H1 (cell line): ENCODE data around the gene OSCP1. TPM values are rescaled to one million over a fixed set of nuclear protein-coding genes. Genes with fewer than 3 reads are reported as not detected.

ENCODE experiments used
- CTCF ChIA-PET: fragments of 300-600 bp; sonication (Branson Sonifier 250); formaldehyde crosslinking; loops from one replicate; lab custom pipeline; 2021; ENCODE audit not compliant: partially characterized antibody; lab: Charles Lee
- POLR2A ChIA-PET: fragments of 300-600 bp; sonication (Branson Sonifier 250); formaldehyde crosslinking; loops from one replicate; lab custom pipeline; 2021; ENCODE audit warnings: inconsistent platforms; ENCODE audit not compliant: partially characterized antibody; lab: Charles Lee
- DNase-seq, 2 experiments: peaks; one replicate each; pipeline versions ENCODE4 v3.0.0 to v3.0.0-alpha.2; 2010 to 2022; ENCODE audit warnings: low spot score in 2 of 2, low read depth in 1 of 2, mixed read lengths in 1 of 2
- FAIRE-seq: peaks from 2 replicates; lab custom pipeline; 2011; peaks lifted over from hg19 to GRCh38; lab: Jason Lieb, UNC
- H2AFZ ChIP-seq: 2 replicates; pipeline ENCODE4 v1.8.1; 2012; ENCODE audit warnings: low read length, inconsistent platforms
- H2AK5ac ChIP-seq: 2 replicates; pipeline ENCODE4 v1.6.1; 2013; ENCODE audit warnings: low read depth, low read length
- H2BK120ac ChIP-seq: replicated peaks from 2 replicates; pipeline ENCODE3; 2013; ENCODE audit warnings: low read depth, low read length, inconsistent platforms
- H2BK12ac ChIP-seq: 2 replicates; pipeline ENCODE4 v1.6.1; 2013; ENCODE audit warnings: low read depth, low read length
- H2BK15ac ChIP-seq: 2 replicates; pipeline ENCODE4 v1.6.1; 2013; ENCODE audit warnings: low read length
- H2BK20ac ChIP-seq: 2 replicates; pipeline ENCODE4 v1.6.1; 2013; ENCODE audit warnings: low read length
- H2BK5ac ChIP-seq: 2 replicates; pipeline ENCODE4 v1.6.1; 2013; ENCODE audit warnings: low read depth, low read length
- H3K14ac ChIP-seq: 2 replicates; pipeline ENCODE4 v1.6.1; 2013; ENCODE audit warnings: inconsistent platforms; ENCODE audit not compliant: insufficient read length
- H3K18ac ChIP-seq: 2 replicates; pipeline ENCODE4 v1.6.1; 2013; ENCODE audit warnings: low read length; ENCODE audit errors: extremely low read depth
- H3K23ac ChIP-seq: 2 replicates; pipeline ENCODE4 v1.6.1; 2013; ENCODE audit warnings: inconsistent platforms; ENCODE audit not compliant: insufficient read length
- H3K23me2 ChIP-seq: 2 replicates; pipeline ENCODE4 v1.6.1; 2013; ENCODE audit warnings: low read depth, low read length
- H3K27ac ChIP-seq: 2 replicates; pipeline ENCODE4 v1.6.1; 2011; ENCODE audit warnings: low read depth, low read length, inconsistent platforms
- H3K27me3 ChIP-seq, 4 experiments: replicated peaks in 1 of 4; 1 replicate in 1 of 4; 2 replicates in 3 of 4; pipeline versions ENCODE4 v1.6.1 to v1.8.1; 2011 to 2013; ENCODE audit warnings: low read length in 3 of 4, mild to moderate bottlenecking in 3 of 4, inconsistent platforms in 2 of 4, mixed read lengths in 2 of 4, moderate library complexity in 1 of 4; ENCODE audit not compliant: control insufficient read depth in 3 of 4, insufficient read depth in 3 of 4; ENCODE audit errors: extremely low read depth in 1 of 4
- H3K36me3 ChIP-seq, 4 experiments: 2 replicates each; pipeline versions ENCODE4 v1.6.1 to v1.8.1; 2011 to 2013; ENCODE audit warnings: mild to moderate bottlenecking in 4 of 4, low read length in 3 of 4, moderate library complexity in 2 of 4, control low read depth in 1 of 4, inconsistent platforms in 1 of 4; ENCODE audit not compliant: insufficient read depth in 4 of 4, control insufficient read depth in 2 of 4
- H3K4ac ChIP-seq: replicated peaks from 2 replicates; pipeline ENCODE3; 2013; ENCODE audit warnings: low read length, low read depth, mixed read lengths, inconsistent platforms; ENCODE audit not compliant: insufficient read length
- H3K4me1 ChIP-seq, 4 experiments: replicated peaks in 1 of 4; 1 replicate in 1 of 4; 2 replicates in 3 of 4; pipeline versions ENCODE4 v1.6.1 to v1.8.1; 2011 to 2013; ENCODE audit warnings: low read length in 3 of 4, inconsistent platforms in 2 of 4, mixed read lengths in 1 of 4; ENCODE audit not compliant: insufficient read depth in 4 of 4, control insufficient read depth in 3 of 4
- H3K4me2 ChIP-seq, 2 experiments: 2 replicates each; pipeline versions ENCODE4 v1.6.1 to v1.8.1; 2011 to 2013; ENCODE audit warnings: low read depth in 2 of 2, low read length in 2 of 2, control low read depth in 1 of 2, inconsistent platforms in 1 of 2, mild to moderate bottlenecking in 1 of 2; ENCODE audit not compliant: insufficient read depth in 1 of 2
- H3K4me3 ChIP-seq, 4 experiments: fragments of 200-600, 300-600 bp in 1 of 4; sonication (generic), shearing (Covaris generic), sonication (Bioruptor Twin) in 1 of 4; 2 replicates each; pipeline versions ENCODE4 v1.5.1 to v1.8.1; 2011 to 2016; ENCODE audit warnings: low read length in 4 of 4, low read depth in 3 of 4, control low read depth in 2 of 4, inconsistent platforms in 2 of 4, mild to moderate bottlenecking in 2 of 4, mixed read lengths in 1 of 4, moderate library complexity in 1 of 4; ENCODE audit not compliant: insufficient read depth in 2 of 4; ENCODE audit errors: extremely low read depth in 1 of 4
- H3K56ac ChIP-seq: replicated peaks from 2 replicates; pipeline ENCODE3; 2013; ENCODE audit warnings: low read depth, mild to moderate bottlenecking, mixed read lengths, low read length, inconsistent platforms; ENCODE audit not compliant: insufficient read length
- H3K79me1 ChIP-seq: 2 replicates; pipeline ENCODE4 v1.6.1; 2013; ENCODE audit warnings: low read depth, low read length, control low read depth
- H3K79me2 ChIP-seq, 2 experiments: 2 replicates each; pipeline versions ENCODE4 v1.6.1 to v1.8.1; 2012 to 2013; ENCODE audit warnings: low read length in 2 of 2, mild to moderate bottlenecking in 2 of 2, inconsistent platforms in 1 of 2; ENCODE audit not compliant: insufficient read depth in 2 of 2, control insufficient read depth in 1 of 2
- H3K9ac ChIP-seq, 4 experiments: replicated peaks in 1 of 4; 1 replicate in 1 of 4; 2 replicates in 3 of 4; pipeline versions ENCODE4 v1.6.1 to v1.8.1; 2011 to 2013; ENCODE audit warnings: low read depth in 3 of 4, low read length in 3 of 4, control low read depth in 2 of 4, mild to moderate bottlenecking in 2 of 4, moderate library complexity in 2 of 4, inconsistent platforms in 1 of 4; ENCODE audit errors: extremely low read depth in 1 of 4
- H3K9me3 ChIP-seq, 2 experiments: 2 replicates each; pipeline versions ENCODE4 v1.6.1 to v1.8.1; 2012 to 2013; ENCODE audit warnings: mild to moderate bottlenecking in 2 of 2, moderate library complexity in 2 of 2, control low read depth in 1 of 2, inconsistent platforms in 1 of 2, low read depth in 1 of 2, low read length in 1 of 2, mixed read lengths in 1 of 2; ENCODE audit not compliant: insufficient read depth in 2 of 2
- H4K20me1 ChIP-seq, 2 experiments: replicated peaks in 1 of 2; 2 replicates each; pipeline versions ENCODE3 to v1.8.1; 2011 to 2013; ENCODE audit warnings: inconsistent platforms in 2 of 2, low read length in 2 of 2, mild to moderate bottlenecking in 1 of 2; ENCODE audit not compliant: insufficient read depth in 2 of 2, control insufficient read depth in 1 of 2
- H4K5ac ChIP-seq: 2 replicates; pipeline ENCODE4 v1.6.1; 2013; ENCODE audit warnings: low read length, low read depth, mixed read lengths, inconsistent platforms; ENCODE audit not compliant: insufficient read length
- H4K8ac ChIP-seq: 2 replicates; pipeline ENCODE4 v1.8.0; 2013; ENCODE audit warnings: mild to moderate bottlenecking, moderate library complexity, low read length, inconsistent platforms; ENCODE audit not compliant: insufficient read depth; ENCODE audit errors: extremely low read depth
- H4K91ac ChIP-seq: replicated peaks from 2 replicates; pipeline ENCODE3; 2013; ENCODE audit warnings: low read length, mixed read lengths, inconsistent platforms; ENCODE audit not compliant: insufficient read length
- CEBPB ChIP-seq: IDR thresholded peaks from 2 replicates; pipeline ENCODE4 v1.6.1; 2012; ENCODE audit warnings: low read depth, low read length
- CHD1 ChIP-seq: IDR thresholded peaks from 2 replicates; pipeline ENCODE4 v1.6.1; 2012; ENCODE audit warnings: low read depth, low read length, improper control_type of control experiment
- EP300 ChIP-seq, 2 experiments: IDR thresholded peaks; 1 replicate in 1 of 2; 2 replicates in 1 of 2; pipeline ENCODE4 v1.6.1; 2011 to 2012; ENCODE audit warnings: low read depth in 2 of 2, low read length in 2 of 2, mild to moderate bottlenecking in 2 of 2, borderline replicate concordance in 1 of 2, inconsistent platforms in 1 of 2, moderate library complexity in 1 of 2
- FOSL1 ChIP-seq: IDR thresholded peaks from 2 replicates; pipeline ENCODE4 v1.6.1; 2011; ENCODE audit warnings: mild to moderate bottlenecking, low read depth, low read length, moderate library complexity; ENCODE audit not compliant: insufficient read depth
- GABPA ChIP-seq: IDR thresholded peaks from 2 replicates; pipeline ENCODE4 v1.6.1; 2011; ENCODE audit warnings: mild to moderate bottlenecking, low read length, moderate library complexity, borderline replicate concordance; ENCODE audit not compliant: insufficient read depth
- HDAC6 ChIP-seq: IDR thresholded peaks from one replicate; pipeline ENCODE4 v1.7.1; 2012; ENCODE audit warnings: low read depth, mild to moderate bottlenecking, inconsistent platforms, low read length, moderate library complexity
- JUN ChIP-seq: IDR thresholded peaks from 2 replicates; pipeline ENCODE4 v1.6.1; 2011; ENCODE audit warnings: low read depth, mild to moderate bottlenecking, improper control_type of control experiment, low read length
- POLR2AphosphoS5 ChIP-seq: IDR thresholded peaks from 2 replicates; pipeline ENCODE4 v1.6.1; 2011; ENCODE audit warnings: low read depth, low read length
- RAD21 ChIP-seq, 2 experiments: IDR thresholded peaks in 1 of 2; conservative IDR thresholded peaks in 1 of 2; 2 replicates each; pipeline ENCODE4 v1.6.1; 2011; ENCODE audit warnings: low read depth in 2 of 2, low read length in 2 of 2, improper control_type of control experiment in 1 of 2, inconsistent platforms in 1 of 2, mild to moderate bottlenecking in 1 of 2, moderate library complexity in 1 of 2
- RNF2 ChIP-seq: fragments of 200-900, 300-1000 bp; sonication (generic); IDR thresholded peaks from 2 replicates; pipeline ENCODE4 v1.7.1; 2016; ENCODE audit warnings: borderline replicate concordance, low read depth, mild to moderate bottlenecking, antibody characterized with exemption, low read length; ENCODE audit not compliant: poor library complexity, severe bottlenecking; ENCODE audit errors: missing control alignments
- SIRT6 ChIP-seq: IDR thresholded peaks from one replicate; pipeline ENCODE4 v1.7.1; 2012; ENCODE audit warnings: low read length, inconsistent platforms
- SP1 ChIP-seq: IDR thresholded peaks from 2 replicates; pipeline ENCODE4 v1.6.1; 2011; ENCODE audit warnings: low read depth, low read length
- SP2 ChIP-seq: IDR thresholded peaks from 2 replicates; pipeline ENCODE4 v1.6.1; 2012; ENCODE audit warnings: mild to moderate bottlenecking, low read length, inconsistent platforms
- SP4 ChIP-seq: IDR thresholded peaks from 2 replicates; pipeline ENCODE4 v1.6.1; 2012; ENCODE audit warnings: low read length, inconsistent platforms
- WGBS, 2 experiments: shearing (Covaris generic) in 1 of 2; methylation state at CpG; one replicate each; pipeline versions ENCODE4 v1.1.6 to v1.1.7; 2013 to 2015; ENCODE audit warnings: low lambda C conversion rate in 2 of 2, mixed read lengths in 2 of 2, inconsistent platforms in 1 of 2, low coverage in 1 of 2, missing lambda C conversion rate in 1 of 2; ENCODE audit not compliant: insufficient replicate concordance in 2 of 2, insufficient coverage in 1 of 2, insufficient read length in 1 of 2; ENCODE audit errors: extremely low coverage in 1 of 2, missing lambda C conversion rate in 1 of 2; 5-methylcytosine and 5-hydroxymethylcytosine counted together
- polyA plus RNA-seq, 7 experiments: library from polyadenylated mRNA; depleted of rRNA in 3 of 7; stranded (reverse) in 5 of 7; unstranded in 2 of 7; fragments of >200 nt in 5 of 7; fragments of 200-250 nt in 2 of 7; gene quantifications; 1 replicate in 5 of 7; 2 replicates in 1 of 7; 4 replicates in 1 of 7; pipeline versions ENCODE4 v1.2.1 to v1.2.3, GENCODE V29; 2011 to 2013; ENCODE audit warnings: missing spikeins in 2 of 7, mixed read lengths in 2 of 7
- total RNA-seq: library from RNA; stranded (reverse); fragmentation: NEBNext Ultra II Directional; extraction: Animal tissue kit (Norgen Biotek cat#: 25700); gene quantifications from 2 replicates; pipeline ENCODE4 v1.2.1, GENCODE V29; 2021

The OSCP1 gene
- total and polyA plus RNA-seq, 2 of the 8 experiments (the other 6 are each of a cell fraction or from before 2014, with no cell fraction given): 1.8 to 3.3 TPM

DNA sequence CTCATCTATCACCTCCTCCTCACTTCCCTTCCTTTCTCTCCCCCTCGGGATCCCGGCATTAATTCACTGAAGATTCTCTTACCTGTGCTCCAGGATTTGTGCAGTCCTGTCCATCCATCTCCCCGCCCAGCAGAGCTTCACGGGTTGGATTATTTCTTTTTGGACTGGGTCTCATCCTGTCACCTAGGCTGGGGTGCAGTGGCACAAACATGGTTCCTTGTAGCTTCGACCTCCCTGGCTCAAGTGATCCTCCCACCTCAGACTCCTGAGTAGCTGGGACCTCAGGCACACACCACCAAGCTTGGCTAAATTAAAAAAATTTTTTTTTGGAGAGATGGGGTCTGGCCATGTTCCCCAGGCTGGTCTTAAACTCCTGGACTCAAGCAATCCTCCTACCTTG is 44.7 kb upstream of the OSCP1 start:
- H2AK5ac ChIP-seq: no peak overlapping the region
- ChIA-PET CTCF (interaction anchor here (1.1 to 3.0 kb wide), 2 partner anchors 8 to 21 kb away, joined by 7 to 14 read pairs; no protein-coding TSS in a partner anchor), POLR2A (no interaction called here)
- no peak overlapping the region for H3K4ac ChIP-seq
- H4K20me1 ChIP-seq: no peaks in the 10 kb centered on the region
- TF ChIP-seq RNF2: no peak
- TF ChIP-seq HDAC6: no peak
- no peak for TF ChIP-seq SP2
- no peak for TF ChIP-seq CHD1
- TF ChIP-seq JUN: no peak
- TF ChIP-seq GABPA: no peak
- TF ChIP-seq CEBPB: no peak
- TF ChIP-seq RAD21 (IDR thresholded peaks at IDR 0.05 in 1 of 2, conservative IDR thresholded peaks at IDR 0.05 in 1 of 2; ENCODE audit: low read depth in 2 of 2, low read length in 2 of 2): no peak
- no peak for TF ChIP-seq FOSL1
- TF ChIP-seq POLR2AphosphoS5: no peak
- TF ChIP-seq SP1: no peak
- TF ChIP-seq EP300 (IDR thresholded peaks at IDR 0.05; ENCODE audit: borderline replicate concordance in 1 of 2, low read depth in 2 of 2, low read length in 2 of 2): no peak
- TF ChIP-seq SIRT6: no peak
- no peak for TF ChIP-seq SP4
- H3K4me3 ChIP-seq: no peak overlapping the region
- H3K79me1 ChIP-seq: no peaks in the 10 kb centered on the region
- H2BK120ac ChIP-seq: no peak overlapping the region
- H3K9ac ChIP-seq: no peak overlapping the region
- no peaks in the 10 kb centered on the region for H3K27me3 ChIP-seq
- H3K23me2 ChIP-seq: peaks cover 6% of the 10 kb centered on the region; the same call in 1 of the 2 replicates
- no peaks in the 10 kb centered on the region for H3K79me2 ChIP-seq
- H4K5ac ChIP-seq: no peak overlapping the region
- no peak overlapping the region for H4K91ac ChIP-seq
- no peak overlapping the region for H2BK15ac ChIP-seq
- no peak overlapping the region for H2BK20ac ChIP-seq
- H3K56ac ChIP-seq: no peak overlapping the region
- no peak overlapping the region for H4K8ac ChIP-seq
- no peak overlapping the region for H3K4me2 ChIP-seq
- DNase-seq (no peak), FAIRE-seq (no peak)
- H3K36me3 ChIP-seq: no peaks in the 10 kb centered on the region
- H2AFZ ChIP-seq: no peak overlapping the region
- H2BK5ac ChIP-seq: no peak overlapping the region
- no peaks in the 10 kb centered on the region for H3K9me3 ChIP-seq
- no peak overlapping the region for H3K14ac ChIP-seq
- H3K4me1 ChIP-seq: no peaks in the 10 kb centered on the region
- no peak overlapping the region for H3K18ac ChIP-seq
- H2BK12ac ChIP-seq: no peak overlapping the region
- no peak overlapping the region for H3K27ac ChIP-seq
- no peak overlapping the region for H3K23ac ChIP-seq
- 80% methylated on average over 5 of the region's 5 CpGs; no CpG with 5 or more reads in 1 of the 2 experiments for WGBS, 2 experiments
